MM.1S (cell line): ENCODE results near the gene KIF17.

Experiments
- CTCF ChIP-seq: fragments of 300-600 bp; sonication (generic); IDR thresholded peaks from 2 replicates; pipeline ENCODE4 v1.5.1; 2016; ENCODE audit warnings: antibody characterized with exemption, low read length, mixed read lengths
- EZH2 ChIP-seq: fragments of 300-600 bp; sonication (generic); optimal IDR thresholded peaks from 2 replicates; pipeline ENCODE3; 2017; ENCODE audit warnings: low read depth, mild to moderate bottlenecking, antibody characterized with exemption, low read length, mixed read lengths
- EZH2phosphoT487 ChIP-seq: fragments of 300-600 bp; sonication (generic); IDR thresholded peaks from 2 replicates; pipeline ENCODE4 v1.6.1; 2018; ENCODE audit warnings: antibody characterized with exemption, low read length

- no peak for TF ChIP-seq CTCF
- no peak for TF ChIP-seq EZH2phosphoT487
- no peak for TF ChIP-seq EZH2
These were observed 3.6 kb upstream of the KIF17 start for GRCh38 chr1:20721117-20722061.
